Kidney (tissue), 14 donors: ENCODE measurements around the gene RGN. TPM values are rescaled to one million over a fixed set of nuclear protein-coding genes. Genes with fewer than 3 reads are reported as not detected.
"Not testable (repeated sequence)": the region's sequence is repeated elsewhere in the genome, so short reads cannot be mapped to it uniquely, and the experiment has no call there.

Experiments
- DNase-seq, 5 donors: peaks; one replicate each; pipeline ENCODE4 v3.0.0-alpha.2; 2013 to 2020
- FAIRE-seq: peaks from 2 replicates; lab custom pipeline; 2012; peaks lifted over from hg19 to GRCh38; lab: Jason Lieb, UNC
- H3K27ac ChIP-seq, 2 donors: one replicate each; pipeline ENCODE4 v1.7.0; 2013; ENCODE audit warnings: low read depth in 2 of 2, low read length in 2 of 2, inconsistent platforms in 1 of 2
- H3K27me3 ChIP-seq: one replicate; pipeline ENCODE4 v1.7.1; 2013; ENCODE audit warnings: low read length, inconsistent platforms; ENCODE audit not compliant: control insufficient read depth, insufficient read depth
- H3K36me3 ChIP-seq, 3 donors: one replicate each; pipeline versions ENCODE4 v1.7.0 to v1.7.1; 2013; ENCODE audit warnings: low read length in 3 of 3, control low read depth in 1 of 3, inconsistent platforms in 1 of 3; ENCODE audit not compliant: insufficient read depth in 3 of 3, control insufficient read depth in 2 of 3
- H3K4me1 ChIP-seq, 3 donors: one replicate each; pipeline versions ENCODE4 v1.7.0 to v1.7.1; 2013; ENCODE audit warnings: low read length in 3 of 3, inconsistent platforms in 1 of 3, low read depth in 1 of 3; ENCODE audit not compliant: control insufficient read depth in 2 of 3, insufficient read depth in 2 of 3
- H3K4me3 ChIP-seq, 3 donors: one replicate each; pipeline versions ENCODE4 v1.7.0 to v1.8.1; 2013; ENCODE audit warnings: low read length in 3 of 3, control low read depth in 1 of 3, inconsistent platforms in 1 of 3
- H3K9ac ChIP-seq, 3 donors: one replicate each; pipeline versions ENCODE4 v1.7.0 to v1.7.1; 2013; ENCODE audit warnings: low read length in 3 of 3, control low read depth in 1 of 3, inconsistent platforms in 1 of 3
- H3K9me3 ChIP-seq, 3 donors: one replicate each; pipeline versions ENCODE4 v1.7.0 to v1.7.1; 2013; ENCODE audit warnings: low read length in 3 of 3, control low read depth in 1 of 3, inconsistent platforms in 1 of 3; ENCODE audit not compliant: control insufficient read depth in 2 of 3, insufficient read depth in 1 of 3
- CTCF ChIP-seq: IDR thresholded peaks from 3 replicates; pipeline ENCODE4 v1.5.1; 2012; ENCODE audit warnings: mild to moderate bottlenecking, moderate library complexity, borderline replicate concordance; ENCODE audit not compliant: insufficient read depth; ENCODE audit errors: extremely low read depth
- intact Hi-C: fragments of 100-400 bp; cut with DNase I; formaldehyde crosslinking; loops from one replicate; pipeline ENCODE4 v1.11.1; 2022
- polyA plus RNA-seq: library from polyadenylated mRNA; stranded (reverse); fragments of 350-450 nt; fragmentation: Illumina TruSeq; extraction: RNeasy Lipid Tissue Mini Kit (QIAGEN cat#74804); gene quantifications from one replicate; pipeline ENCODE4 v1.2.3, GENCODE V29; 2014; ENCODE audit warnings: low read depth, low replicate concordance; ENCODE audit not compliant: insufficient read depth
- total RNA-seq: library from RNA; stranded (reverse); fragmentation: NEBNext Ultra II Directional; extraction: Animal tissue kit (Norgen Biotek cat#: 25700); gene quantifications from one replicate; pipeline ENCODE4 v1.2.1, GENCODE V29; 2021
- donor health status: control.
- donor health status: control.
- donor health status: control.
- donor health status: control.
- donor health status: control.
- donor health status: DM: yes; HTN: yes; CAD: no.
- donor health status: Normal renal cell carcinoma (clear cell type).

The RGN gene
- total and polyA plus RNA-seq, 2 donors from 2014 or later: 11.9 to 89.1 TPM

DNA sequence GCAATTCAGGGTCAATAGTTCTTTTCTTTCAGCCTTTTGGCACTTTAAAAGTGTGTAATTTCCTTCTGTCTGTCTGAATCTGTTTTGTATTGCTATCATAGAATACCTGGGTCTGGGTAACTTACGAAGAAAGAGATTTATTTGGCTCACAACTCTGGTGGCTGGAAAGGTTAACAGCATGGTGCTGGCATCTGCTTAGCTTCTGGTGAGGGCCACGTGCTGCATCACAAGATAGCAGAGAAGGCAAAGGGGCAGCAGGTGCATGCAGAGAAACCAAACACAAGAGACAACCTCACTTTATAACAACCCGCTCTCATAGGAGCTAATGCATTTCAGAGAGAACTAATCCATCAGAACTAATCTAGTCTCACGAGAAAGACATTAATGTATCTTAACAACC lies 18.8 kb downstream of the RGN start:
- H3K9ac ChIP-seq: no peak overlapping the region
- no peak for FAIRE-seq
- H3K4me3 ChIP-seq: no peak overlapping the region
- peaks cover 2% of the 10 kb centered on the region for H3K27me3 ChIP-seq
- no peak for DNase-seq
- no peaks in the 10 kb centered on the region for H3K4me1 ChIP-seq
- H3K9me3 ChIP-seq: no peaks in the 10 kb centered on the region
- peaks cover 0 to 5% (median 0%) of the 10 kb centered on the region in 3 donors for H3K36me3 ChIP-seq
- intact Hi-C loops: no loop called here
- no peak overlapping the region for H3K27ac ChIP-seq
- no peak for TF ChIP-seq CTCF

GRCh38 chrX:47098338-47099094 lies 20.3 kb downstream of the RGN start:
- intact Hi-C loops: no loop called here
- Histone ChIP-seq H3K27ac (no peak overlapping the region), H3K27me3 (no peaks in the 10 kb centered on the region), H3K4me3 (no peak overlapping the region), H3K9ac (no peak overlapping the region), H3K9me3 (no peaks in the 10 kb centered on the region), H3K36me3 (peaks cover 0 to 5% (median 0%) of the 10 kb centered on the region in 3 donors), H3K4me1 (no peaks in the 10 kb centered on the region)
- no peak for TF ChIP-seq CTCF
- DNase-seq (no peak), FAIRE-seq (no peak)

- Histone ChIP-seq H3K27ac (no peak overlapping the region), H3K27me3 (no peaks in the 10 kb centered on the region), H3K4me1 (no peaks in the 10 kb centered on the region), H3K4me3 (no peak overlapping the region), H3K9ac (no peak overlapping the region), H3K36me3 (peaks cover 0 to 5% (median 0%) of the 10 kb centered on the region in 3 donors), H3K9me3 (no peaks in the 10 kb centered on the region)
- intact Hi-C loops: no loop called here
- TF ChIP-seq CTCF: no peak
- no peak for FAIRE-seq
- no peak for DNase-seq
Observed at GRCh38 chrX:47101206-47101605, 23.0 kb downstream of the RGN start.

- H3K4me3 ChIP-seq, H3K4me1 ChIP-seq, H3K9ac ChIP-seq, DNase-seq, FAIRE-seq, H3K27ac ChIP-seq, H3K9me3 ChIP-seq, H3K36me3 ChIP-seq, H3K27me3 ChIP-seq, intact Hi-C loops: not testable (repeated sequence)
Observed at GRCh38 chrX:47110936-47111615, 32.8 kb downstream of the RGN start.
